GM12878 (cell line): ENCODE data around the gene RSF1. TPM values are rescaled to one million over a fixed set of nuclear protein-coding genes. Genes with fewer than 3 reads are reported as not detected.
"Not testable (repeated sequence)": the region's sequence is repeated elsewhere in the genome, so short reads cannot be mapped to it uniquely, and the experiment has no call there.

Source experiments
- ATAC-seq: fragments of 200-7000 bp; cut with Tn5 transposase; 3 replicates; pipeline ENCODE4 v1.9.1; 2020; ENCODE audit warnings: mild to moderate bottlenecking, moderate library complexity
- BruUV-seq: library from RNA; stranded (reverse); fragments of 400-500 nt; replicated peaks from 2 replicates; lab custom pipeline; 2021; lab: Mats Ljungman, UMichigan
- CTCF ChIA-PET: fragments of 300-600 bp; sonication (Branson Sonifier 250); formaldehyde crosslinking; extraction: SDS; loops from one replicate; lab custom pipeline; 2021; ENCODE audit warnings: inconsistent platforms; lab: Yijun Ruan, JAX
- POLR2A ChIA-PET: fragments of 350-600 bp; formaldehyde crosslinking; extraction: SDS; loops from one replicate; lab custom pipeline; 2021; ENCODE audit warnings: inconsistent platforms; lab: Charles Lee
- RAD21 ChIA-PET: fragments of 300-600 bp; sonication (Branson Sonifier 250); formaldehyde crosslinking; loops from one replicate; lab custom pipeline; 2023; ENCODE audit warnings: antibody characterized with exemption; ENCODE audit not compliant: unreplicated experiment; lab: Charles Lee
- SMC1A ChIA-PET: fragments of 300-600 bp; sonication (Branson Sonifier 250); formaldehyde crosslinking; loops from one replicate; lab custom pipeline; 2023; ENCODE audit not compliant: unreplicated experiment, uncharacterized antibody; lab: Charles Lee
- DNase-seq: peaks from one replicate; pipeline ENCODE4 v3.0.0-alpha.2; 2011; ENCODE audit warnings: low read depth, low spot score
- FAIRE-seq: peaks from 3 replicates; lab custom pipeline; 2011; peaks lifted over from hg19 to GRCh38; lab: Jason Lieb, UNC
- H2AFZ ChIP-seq: 2 replicates; pipeline ENCODE4 v1.6.0; 2011; ENCODE audit warnings: low read depth, low read length, control low read depth; ENCODE audit not compliant: control insufficient read depth
- H3K27ac ChIP-seq: 2 replicates; pipeline ENCODE4 v1.5.1; 2011; ENCODE audit warnings: control low read depth; ENCODE audit not compliant: control insufficient read depth, insufficient read depth
- H3K27me3 ChIP-seq, 2 experiments: replicated peaks in 1 of 2; 2 replicates each; pipeline versions ENCODE4 v1.6.0 to v1.6.1; 2011; ENCODE audit warnings: low read length in 1 of 2; ENCODE audit not compliant: control insufficient read depth in 2 of 2, insufficient read depth in 2 of 2
- H3K36me3 ChIP-seq, 2 experiments: 2 replicates each; pipeline ENCODE4 v1.5.1; 2011; ENCODE audit warnings: low read length in 1 of 2; ENCODE audit not compliant: control insufficient read depth in 2 of 2, insufficient read depth in 2 of 2
- H3K4me1 ChIP-seq: 2 replicates; pipeline ENCODE4 v1.6.1; 2011; ENCODE audit warnings: mild to moderate bottlenecking, low read length, moderate library complexity, mixed read lengths; ENCODE audit not compliant: control insufficient read depth, insufficient read depth
- H3K4me2 ChIP-seq: 2 replicates; pipeline ENCODE4 v1.6.0; 2011; ENCODE audit warnings: control low read depth; ENCODE audit not compliant: control insufficient read depth, insufficient read depth
- H3K4me3 ChIP-seq: fragments of 200-600 bp; sonication (generic); 2 replicates; pipeline ENCODE4 v1.5.1; 2016
- H3K79me2 ChIP-seq: 2 replicates; pipeline ENCODE4 v1.6.0; 2011; ENCODE audit warnings: low read length; ENCODE audit not compliant: control insufficient read depth, insufficient read depth
- H3K9ac ChIP-seq: 2 replicates; pipeline ENCODE4 v1.8.0; 2011; ENCODE audit warnings: low read length, control low read depth, mixed read lengths; ENCODE audit not compliant: control insufficient read depth, insufficient read depth
- H3K9me3 ChIP-seq: replicated peaks from 3 replicates; pipeline ENCODE4 v1.5.1; 2011; ENCODE audit warnings: mild to moderate bottlenecking, low read length; ENCODE audit not compliant: control insufficient read depth, insufficient read depth
- H4K20me1 ChIP-seq: 2 replicates; pipeline ENCODE4 v1.6.0; 2011; ENCODE audit not compliant: control insufficient read depth, insufficient read depth
- PAX8 ChIP-seq: fragments of 450-650 bp; IDR thresholded peaks from 2 replicates; pipeline ENCODE4 v1.6.1; 2017; ENCODE audit warnings: mild to moderate bottlenecking, moderate library complexity
- TAF1 ChIP-seq: IDR thresholded peaks from 2 replicates; pipeline ENCODE4 v1.6.1; 2011; ENCODE audit warnings: mild to moderate bottlenecking, low read depth, low read length, borderline replicate concordance
- WGBS: methylation state at CpG from one replicate; pipeline ENCODE4 v1.1.6; 2016; ENCODE audit warnings: low lambda C conversion rate; ENCODE audit not compliant: insufficient replicate concordance, insufficient coverage; ENCODE audit errors: missing lambda C conversion rate; 5-methylcytosine and 5-hydroxymethylcytosine counted together
- in situ Hi-C: fragments of 300-500 bp; cut with MboI; formaldehyde crosslinking; loops from 9 replicates; pipeline ENCODE4 v1.14.3; 2018; ENCODE audit warnings: mixed read lengths
- intact Hi-C: fragments of 100-400 bp; cut with micrococcal nuclease; formaldehyde crosslinking; loops from one replicate; pipeline ENCODE4 v1.14.2; 2022; ENCODE audit not compliant: unreplicated experiment
- polyA plus RNA-seq, 11 experiments: library from polyadenylated mRNA; depleted of rRNA in 4 of 11; unstranded in 6 of 11; stranded (reverse) in 5 of 11; fragments of >200 nt; fragmentation: Nextera tagmentation in 4 of 11; fragmentation: Illumina TruSeq in 1 of 11; extraction: Ambion mirVana in 4 of 11; extraction: Trizol in 1 of 11; gene quantifications; 1 replicate in 1 of 11; 2 replicates in 10 of 11; pipeline versions ENCODE4 v1.2.1 to v1.2.3, GENCODE V29; 2011 to 2016; ENCODE audit warnings: inconsistent platforms in 2 of 11, missing spikeins in 2 of 11, low read depth in 1 of 11
- total RNA-seq, 4 experiments: library from RNA; depleted of rRNA in 3 of 4; stranded (reverse); fragments of >200 nt in 3 of 4; fragmentation: Illumina TruSeq in 1 of 4; extraction: Trizol in 1 of 4; gene quantifications; 2 replicates each; pipeline versions ENCODE4 v1.2.1 to v1.2.3, GENCODE V29; 2013 to 2021
- TF ChIP-seq, protein P1 (sequence below): fragments of 450-650 bp; IDR thresholded peaks from 2 replicates; pipeline ENCODE4 v1.6.1; 2018; ENCODE audit warnings: borderline replicate concordance, mild to moderate bottlenecking; ENCODE audit not compliant: partially characterized antibody

The RSF1 gene
- total and polyA plus RNA-seq, 10 of the 15 experiments (the other 5 are each of a cell fraction or from before 2014, with no cell fraction given), result 9.0 to 45.3 (median 30.0) TPM

DNA sequence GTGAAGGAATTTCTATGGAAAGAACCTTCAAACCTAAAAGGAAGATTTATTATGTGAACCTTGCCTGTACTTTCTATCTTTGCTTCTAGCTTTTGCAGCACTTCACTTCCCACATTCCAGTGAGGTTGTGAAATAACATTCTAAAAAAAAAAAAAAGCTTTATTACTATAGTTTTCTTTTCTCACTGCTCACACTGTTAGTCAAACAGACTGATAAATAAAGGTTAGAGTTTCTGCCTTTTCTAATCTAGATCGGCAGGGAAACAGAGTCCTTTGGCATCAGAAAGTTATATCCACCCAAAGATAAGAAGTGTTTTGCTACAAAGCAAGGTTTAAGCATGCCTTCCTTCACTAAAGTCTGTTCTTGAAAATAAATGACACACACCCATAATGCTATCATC, 3.3 kb upstream of the RSF1 start (continued):
- TF ChIP-seq, protein P1, sequence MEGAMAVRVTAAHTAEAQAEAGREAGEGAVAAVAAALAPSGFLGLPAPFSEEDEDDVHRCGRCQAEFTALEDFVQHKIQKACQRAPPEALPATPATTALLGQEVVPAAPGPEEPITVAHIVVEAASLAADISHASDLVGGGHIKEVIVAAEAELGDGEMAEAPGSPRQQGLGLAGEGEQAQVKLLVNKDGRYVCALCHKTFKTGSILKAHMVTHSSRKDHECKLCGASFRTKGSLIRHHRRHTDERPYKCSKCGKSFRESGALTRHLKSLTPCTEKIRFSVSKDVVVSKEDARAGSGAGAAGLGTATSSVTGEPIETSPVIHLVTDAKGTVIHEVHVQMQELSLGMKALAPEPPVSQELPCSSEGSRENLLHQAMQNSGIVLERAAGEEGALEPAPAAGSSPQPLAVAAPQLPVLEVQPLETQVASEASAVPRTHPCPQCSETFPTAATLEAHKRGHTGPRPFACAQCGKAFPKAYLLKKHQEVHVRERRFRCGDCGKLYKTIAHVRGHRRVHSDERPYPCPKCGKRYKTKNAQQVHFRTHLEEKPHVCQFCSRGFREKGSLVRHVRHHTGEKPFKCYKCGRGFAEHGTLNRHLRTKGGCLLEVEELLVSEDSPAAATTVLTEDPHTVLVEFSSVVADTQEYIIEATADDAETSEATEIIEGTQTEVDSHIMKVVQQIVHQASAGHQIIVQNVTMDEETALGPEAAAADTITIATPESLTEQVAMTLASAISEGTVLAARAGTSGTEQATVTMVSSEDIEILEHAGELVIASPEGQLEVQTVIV, result no peak
- TF ChIP-seq PAX8 (no peak), TAF1 (no peak)

DNA sequence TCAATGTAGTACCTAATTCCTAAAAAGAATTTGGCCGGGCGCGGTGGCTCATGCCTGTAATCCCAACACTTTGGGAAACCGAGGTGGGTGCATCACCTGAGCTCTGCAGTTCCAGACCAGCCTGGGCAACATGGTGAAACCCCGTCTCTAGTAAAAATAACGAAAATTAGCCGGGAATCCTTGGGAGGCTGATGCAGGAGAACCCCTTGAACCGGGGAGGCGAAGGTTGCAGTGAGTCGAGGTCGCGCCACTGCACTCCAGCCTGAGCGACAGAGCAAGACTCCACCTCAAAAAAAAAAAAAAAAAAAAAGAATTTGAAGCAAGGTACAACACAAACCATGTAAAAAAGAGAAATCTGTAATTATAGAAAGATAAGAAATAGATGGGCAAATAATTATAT, 1.6 kb upstream of the RSF1 start:
- H3K9ac ChIP-seq, DNase-seq, H2AFZ ChIP-seq, H3K4me3 ChIP-seq, FAIRE-seq, H3K27me3 ChIP-seq, H3K4me2 ChIP-seq, H3K27ac ChIP-seq, H3K9me3 ChIP-seq, RAD21 ChIA-PET, BruUV-seq, ATAC-seq, CTCF ChIA-PET, SMC1A ChIA-PET, POLR2A ChIA-PET, H3K36me3 ChIP-seq, H3K4me1 ChIP-seq, in situ Hi-C loops, H4K20me1 ChIP-seq: not testable (repeated sequence)
- intact Hi-C loops, result loop anchor here (5.0 kb wide), 1 partner anchor 45 kb away; no protein-coding TSS in a partner anchor
- 53% methylated on average over 7 of the region's 13 CpGs for WGBS
- peaks cover 34% of the 10 kb centered on the region for H3K79me2 ChIP-seq
